HG03175 (cell line): ENCODE results near the gene C2orf49.

Experiments used
- ATAC-seq: cut with Tn5 transposase; IDR thresholded peaks from one replicate; pipeline ENCODE4 v1.9.1; 2021; ENCODE audit warnings: mild to moderate bottlenecking, moderate library complexity; ENCODE audit not compliant: unreplicated experiment

Gene C2orf49

DNA sequence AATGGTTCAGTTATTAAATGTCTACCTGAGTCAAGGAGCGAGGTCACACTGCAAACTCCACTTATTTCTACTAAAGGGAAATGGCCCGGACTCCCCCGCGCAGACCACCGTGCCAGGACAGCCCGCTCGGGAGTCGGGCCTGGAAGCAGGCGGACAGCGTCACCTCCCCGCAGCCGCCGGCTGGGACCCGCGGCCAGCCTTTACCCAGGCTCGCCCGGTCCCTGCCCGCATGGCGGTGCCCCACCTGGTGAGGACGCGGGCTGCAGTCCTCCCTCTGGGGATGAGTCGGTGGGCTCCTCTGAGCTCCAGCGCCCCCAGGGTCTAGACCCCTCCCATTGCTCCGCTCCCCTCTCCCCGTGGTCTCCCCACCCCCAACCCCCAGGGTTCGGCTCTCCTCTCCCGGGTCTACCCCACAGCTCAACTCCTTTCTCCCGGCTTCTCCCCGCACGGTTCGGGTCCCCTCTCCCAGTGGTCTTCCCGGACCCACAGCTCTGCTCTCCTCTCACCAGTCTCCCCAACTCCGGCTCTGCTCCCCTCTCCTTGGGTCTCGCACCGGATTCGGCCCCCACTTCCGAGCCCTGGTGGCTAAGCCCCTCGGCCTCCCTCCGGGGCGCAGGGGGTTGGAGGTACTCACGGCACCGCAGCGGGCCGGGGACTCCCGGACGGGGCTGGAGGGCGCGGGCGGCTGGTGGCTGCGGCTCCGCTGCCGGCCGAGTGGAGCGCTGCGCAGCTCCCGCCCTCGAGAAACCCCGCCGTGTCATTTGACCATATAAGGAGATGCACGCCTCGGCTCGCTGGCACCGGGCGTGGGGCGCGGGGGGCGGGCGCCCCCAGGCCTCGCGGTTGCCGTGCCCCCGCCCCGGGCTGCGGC lies 61.2 kb downstream of the C2orf49 start, which contains the start of gene FHL2:
Gene FHL2, minus strand, starts transcription at position 716 of the 871 bp plus-strand sequence. CDS start 12,535 bp downstream, outside the sequence.
- ATAC-seq, result peak; percentile 100
